Uterus (tissue), 2 donors: ENCODE data around the gene FSIP1.

Source experiments
- POLR2A ChIP-seq, 2 donors: fragments of 450-650 bp; IDR thresholded peaks; one replicate each; pipeline ENCODE4 v1.6.1; 2016; ENCODE audit warnings: antibody characterized with exemption in 2 of 2, mild to moderate bottlenecking in 1 of 2, moderate library complexity in 1 of 2
- TF ChIP-seq, protein P1 (sequence below), 4 experiments: fragments of 200-600 bp in 2 of 4; fragments of 450-650 bp in 2 of 4; sonication (generic) in 2 of 4; IDR thresholded peaks; one replicate each; pipeline ENCODE4 v1.5.1; 2016 to 2019; ENCODE audit warnings: antibody characterized with exemption in 4 of 4, mild to moderate bottlenecking in 2 of 4, moderate library complexity in 1 of 4

DNA sequence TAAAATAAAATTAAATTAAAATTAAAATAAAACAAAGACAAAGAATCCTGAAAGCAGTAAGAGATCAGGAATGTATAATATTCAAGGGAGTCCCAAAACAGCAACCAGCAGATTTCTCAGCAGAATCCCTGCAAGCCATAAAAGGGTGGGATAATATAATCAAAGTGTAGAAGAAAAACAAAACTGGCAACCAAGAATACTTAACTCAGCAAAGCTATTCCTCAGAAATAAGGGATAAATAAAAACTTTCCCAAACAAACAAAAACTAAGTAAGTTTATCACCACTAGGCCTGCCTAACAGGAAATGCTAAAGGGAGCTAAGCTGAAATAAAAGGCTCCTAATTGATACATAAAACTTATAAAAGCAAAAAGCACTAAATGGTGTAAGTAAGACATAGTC lies 172.0 kb downstream of the FSIP1 start:
- TF ChIP-seq, protein P1, sequence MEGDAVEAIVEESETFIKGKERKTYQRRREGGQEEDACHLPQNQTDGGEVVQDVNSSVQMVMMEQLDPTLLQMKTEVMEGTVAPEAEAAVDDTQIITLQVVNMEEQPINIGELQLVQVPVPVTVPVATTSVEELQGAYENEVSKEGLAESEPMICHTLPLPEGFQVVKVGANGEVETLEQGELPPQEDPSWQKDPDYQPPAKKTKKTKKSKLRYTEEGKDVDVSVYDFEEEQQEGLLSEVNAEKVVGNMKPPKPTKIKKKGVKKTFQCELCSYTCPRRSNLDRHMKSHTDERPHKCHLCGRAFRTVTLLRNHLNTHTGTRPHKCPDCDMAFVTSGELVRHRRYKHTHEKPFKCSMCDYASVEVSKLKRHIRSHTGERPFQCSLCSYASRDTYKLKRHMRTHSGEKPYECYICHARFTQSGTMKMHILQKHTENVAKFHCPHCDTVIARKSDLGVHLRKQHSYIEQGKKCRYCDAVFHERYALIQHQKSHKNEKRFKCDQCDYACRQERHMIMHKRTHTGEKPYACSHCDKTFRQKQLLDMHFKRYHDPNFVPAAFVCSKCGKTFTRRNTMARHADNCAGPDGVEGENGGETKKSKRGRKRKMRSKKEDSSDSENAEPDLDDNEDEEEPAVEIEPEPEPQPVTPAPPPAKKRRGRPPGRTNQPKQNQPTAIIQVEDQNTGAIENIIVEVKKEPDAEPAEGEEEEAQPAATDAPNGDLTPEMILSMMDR (IDR thresholded peaks at IDR 0.05), result no peak
- TF ChIP-seq POLR2A (IDR thresholded peaks at IDR 0.05), result no peak
